HG03378 (cell line): ENCODE results near the gene MGLL.
"Not testable (repeated sequence)": the region's sequence is repeated elsewhere in the genome, so short reads cannot be mapped to it uniquely, and the experiment has no call there.

Experiments
- ATAC-seq: cut with Tn5 transposase; IDR thresholded peaks from one replicate; pipeline ENCODE4 v1.9.1; 2021; ENCODE audit warnings: mild to moderate bottlenecking, moderate library complexity; ENCODE audit not compliant: unreplicated experiment

MGLL gene

DNA sequence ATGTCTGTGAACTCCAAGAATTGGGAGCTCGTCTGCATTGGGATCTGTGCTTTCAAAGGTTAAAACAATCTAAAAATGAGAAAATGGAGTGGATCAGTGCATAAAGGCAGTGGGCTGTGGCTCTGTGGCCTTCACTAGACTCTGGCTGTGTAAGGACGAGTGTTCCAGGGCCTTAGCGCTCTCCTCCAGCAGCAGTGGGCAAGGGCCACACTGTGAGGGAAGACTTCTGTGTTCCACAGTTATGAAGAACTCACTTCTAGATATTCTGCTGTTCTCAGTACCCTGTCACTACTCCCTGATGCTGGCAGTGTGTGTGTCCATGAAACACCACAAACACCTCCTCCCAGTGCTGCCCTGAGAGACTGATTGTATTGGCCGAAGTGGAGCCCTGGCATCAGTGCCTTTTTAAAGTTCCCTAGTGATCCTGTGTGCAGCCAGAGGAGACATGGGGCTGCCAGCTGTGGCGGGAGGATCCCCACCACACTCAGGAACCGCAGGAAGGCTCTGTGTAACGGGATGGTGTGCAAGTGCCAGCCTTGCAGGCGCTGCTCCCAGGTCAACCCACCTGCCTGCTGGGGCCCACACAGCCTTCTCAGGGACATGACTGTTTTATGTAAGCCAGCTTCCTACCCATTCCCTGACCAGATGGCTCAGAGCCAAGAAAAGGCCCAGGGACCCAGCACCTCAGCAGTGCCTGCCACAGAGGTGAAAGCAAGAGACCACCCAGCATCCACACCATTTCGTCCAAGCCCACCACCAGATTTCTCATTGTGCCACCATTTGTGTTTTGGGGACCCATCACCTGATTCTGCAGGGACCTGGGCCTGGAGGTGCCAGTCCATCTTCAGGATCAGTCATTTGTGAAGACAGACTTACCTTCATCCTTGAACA, 109.2 kb downstream of the MGLL start:
- ATAC-seq = no peak

- ATAC-seq = no peak
Observed at GRCh38 chr3:127712461-127712860, 109.9 kb downstream of the MGLL start.

DNA sequence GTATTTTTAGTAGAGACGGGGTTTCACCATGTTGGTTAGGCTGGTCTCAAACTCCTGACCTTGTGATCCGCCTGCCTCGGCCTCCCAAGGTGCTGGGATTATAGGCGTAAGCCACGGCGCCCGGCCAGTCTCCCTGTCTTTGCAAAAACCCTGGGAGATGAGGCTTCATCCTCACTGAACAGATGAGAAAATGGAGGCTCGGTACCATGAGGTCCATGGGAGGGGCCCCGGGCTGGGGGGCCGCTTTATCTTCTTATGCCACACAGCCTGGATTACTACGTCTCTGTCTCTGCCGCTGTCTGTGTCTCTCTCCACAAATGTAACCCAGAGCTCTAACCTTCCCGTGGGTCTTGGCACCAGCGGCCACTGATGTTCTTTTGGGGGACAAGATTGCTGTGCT, 110.4 kb downstream of the MGLL start:
- ATAC-seq = no peak

DNA sequence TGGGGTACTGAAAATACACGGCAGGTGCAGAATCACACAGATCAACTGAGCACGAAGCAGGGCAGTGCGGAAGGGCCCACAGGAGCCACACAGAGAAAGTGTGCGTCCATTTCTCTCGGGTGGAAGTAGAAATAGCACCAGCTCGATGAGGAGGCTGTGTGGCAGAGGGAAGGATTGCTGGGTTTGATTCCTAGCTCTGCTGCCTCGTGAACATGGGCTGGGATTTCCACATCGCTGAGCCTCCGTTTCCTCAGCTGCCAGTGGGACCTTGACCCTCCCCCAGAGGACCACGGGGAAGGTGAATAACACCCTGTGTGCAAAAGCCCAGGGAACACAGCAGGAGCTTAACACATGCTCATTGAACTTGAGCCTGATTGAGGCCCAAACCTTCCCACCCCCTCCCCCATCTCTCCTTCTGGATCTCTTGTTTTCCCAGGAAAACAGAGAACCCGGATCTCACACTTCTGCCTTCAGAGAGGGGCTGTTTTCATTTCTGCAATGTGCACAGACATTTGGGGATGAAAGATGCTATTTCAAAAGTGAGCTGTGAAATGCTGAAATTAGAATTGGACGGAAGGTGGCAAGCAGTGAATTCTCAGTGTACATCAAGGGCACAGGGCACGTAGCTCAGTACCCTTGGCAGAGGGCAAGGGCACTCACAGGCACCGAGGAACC, 111.2 kb downstream of the MGLL start:
- ATAC-seq = no peak

DNA sequence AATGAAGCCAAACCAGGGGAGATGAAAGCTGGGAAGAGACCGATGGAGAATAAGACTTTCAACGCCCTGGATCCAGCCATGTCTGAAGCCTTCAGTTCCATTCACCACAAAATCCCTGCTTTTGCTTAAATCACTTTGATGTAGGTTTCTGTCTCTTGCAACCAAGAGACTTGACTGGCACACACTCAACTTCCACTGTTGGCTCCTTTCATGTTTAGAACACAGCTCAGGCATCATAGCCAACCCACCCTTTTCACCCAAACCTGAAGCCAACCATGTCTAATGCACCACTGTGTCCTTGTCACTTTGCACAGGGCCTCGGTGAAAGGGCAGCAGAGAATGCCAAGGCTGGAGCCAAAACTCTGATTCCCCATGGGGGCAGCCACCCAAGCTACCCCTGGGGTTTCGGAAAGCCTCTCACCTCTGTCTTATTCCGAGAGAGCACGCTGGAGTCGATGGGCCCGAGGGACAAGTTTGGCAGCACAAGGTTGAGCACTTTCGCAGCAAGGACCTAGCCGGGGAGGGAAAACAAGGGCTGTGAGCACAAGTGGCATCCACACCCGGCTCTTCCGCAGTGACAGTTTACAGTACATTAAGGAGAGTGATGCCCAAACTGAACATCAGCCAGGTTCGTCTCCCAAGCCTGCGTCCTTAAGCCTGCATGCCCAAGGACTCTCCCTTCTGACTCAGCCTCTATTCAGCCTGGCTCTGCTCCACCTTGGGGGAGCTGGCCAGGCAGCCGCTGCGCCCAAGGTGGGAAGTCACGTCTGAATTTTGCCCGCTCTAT, 112.0 kb downstream of the MGLL start:
- no peak for ATAC-seq

DNA sequence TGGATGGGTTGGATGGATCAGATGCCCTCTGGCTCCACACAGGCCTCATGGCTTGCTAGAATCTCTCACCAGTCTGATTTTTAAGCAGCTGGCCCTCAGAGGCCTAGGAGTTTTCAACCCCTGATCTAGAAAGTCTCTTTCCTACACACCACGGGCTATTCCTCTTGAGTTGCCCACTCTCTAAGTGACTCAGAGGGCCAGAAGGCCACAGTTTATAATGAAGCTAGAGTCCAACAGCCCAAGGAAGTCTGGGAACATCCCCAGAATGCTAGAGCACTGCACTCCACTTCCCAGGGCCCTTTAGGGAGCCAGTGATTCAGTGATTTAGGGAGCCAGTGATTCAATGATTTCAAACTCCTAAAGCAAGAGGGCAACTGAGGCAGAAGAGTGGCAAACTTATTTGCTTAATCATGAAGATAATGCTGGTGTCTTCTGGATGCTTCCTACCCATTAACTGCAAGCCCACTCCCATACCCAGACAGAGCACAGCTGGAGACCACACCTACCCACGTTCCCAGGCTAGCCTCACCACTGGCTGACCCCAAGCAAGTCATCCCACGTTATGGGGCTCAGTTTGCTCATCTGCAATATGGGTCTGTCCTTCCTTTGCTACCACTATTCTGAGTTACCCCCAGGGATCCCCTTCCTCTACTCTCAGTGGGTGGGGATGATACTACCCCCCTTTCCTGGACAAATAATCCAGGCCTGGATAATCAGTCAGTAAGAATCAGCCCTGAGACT, 112.8 kb downstream of the MGLL start:
- ATAC-seq = no peak

- ATAC-seq = no peak
Observed at GRCh38 chr3:127708837-127709236, 113.5 kb downstream of the MGLL start.

GRCh38 chr3:127707851-127708411, 114.4 kb downstream of the MGLL start:
- no peak for ATAC-seq

DNA sequence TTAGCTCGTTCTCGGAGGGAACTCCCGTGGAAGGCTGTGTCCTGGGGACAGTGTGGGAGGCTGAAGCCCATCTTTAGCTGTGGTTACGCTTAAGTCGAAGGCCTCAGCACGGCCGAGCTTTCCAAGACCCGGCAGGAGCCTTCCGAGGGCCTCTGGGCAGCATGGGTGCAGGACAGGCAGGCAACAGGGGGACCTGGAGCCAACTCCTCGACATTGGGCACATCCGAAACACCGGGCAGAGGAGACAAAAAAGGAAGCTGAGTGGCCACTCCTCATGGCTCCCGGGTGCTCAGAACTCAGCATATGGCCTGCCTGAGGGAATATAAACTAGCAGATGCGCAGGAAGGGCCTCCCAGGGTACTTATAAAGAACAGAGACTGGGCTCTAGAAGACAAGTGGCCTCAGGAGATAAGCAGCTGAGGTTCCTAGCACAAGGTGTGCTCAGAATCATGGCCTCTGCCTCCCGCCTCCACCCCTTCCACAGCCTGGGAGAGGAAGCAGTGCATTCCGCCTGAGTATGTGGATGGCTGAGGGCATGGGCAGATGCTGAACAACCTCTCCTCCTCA, 115.4 kb downstream of the MGLL start:
- no peak for ATAC-seq

- ATAC-seq = no peak
Observed at GRCh38 chr3:127706312-127706711, 116.0 kb downstream of the MGLL start.

DNA sequence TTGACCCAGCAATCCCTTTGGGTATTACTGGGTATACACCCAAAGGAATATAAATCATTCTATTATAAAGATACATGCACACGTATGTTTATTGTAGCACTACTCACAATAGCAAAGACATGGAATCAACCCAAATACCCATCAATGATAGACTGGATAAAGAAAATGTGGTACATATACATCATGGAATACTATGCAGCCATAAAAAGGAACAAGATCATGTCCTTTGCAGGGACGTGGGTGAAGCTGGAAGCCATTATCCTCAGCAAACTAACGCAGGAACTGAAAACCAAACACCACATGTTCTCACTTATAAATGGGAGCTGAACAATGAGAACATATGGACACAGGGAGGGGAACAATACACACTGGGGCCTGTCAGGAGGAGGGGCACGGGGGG, 117.5 kb downstream of the MGLL start:
- ATAC-seq = not testable (repeated sequence)

DNA sequence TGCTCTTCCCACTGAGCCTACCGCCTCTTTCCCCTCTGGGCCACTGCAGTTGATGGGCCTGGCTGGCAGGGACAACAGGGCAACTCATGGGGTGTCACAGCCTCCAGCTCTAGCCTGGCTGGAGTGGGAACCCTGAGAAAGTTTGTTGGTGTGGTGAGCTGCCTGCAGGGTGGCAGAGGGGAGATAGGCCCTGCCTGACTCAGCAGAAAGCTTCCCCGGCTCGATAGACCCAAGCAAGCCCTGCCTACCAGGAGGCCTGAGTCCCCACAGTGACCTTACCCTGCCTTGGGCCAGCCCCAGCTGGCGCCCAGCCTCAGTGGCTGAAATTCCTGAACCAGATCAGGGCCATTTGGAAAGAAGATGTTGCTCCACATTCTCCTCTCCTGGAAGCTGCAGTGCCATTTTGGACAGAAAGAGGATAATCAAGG, 120.2 kb downstream of the MGLL start:
- ATAC-seq = no peak

DNA sequence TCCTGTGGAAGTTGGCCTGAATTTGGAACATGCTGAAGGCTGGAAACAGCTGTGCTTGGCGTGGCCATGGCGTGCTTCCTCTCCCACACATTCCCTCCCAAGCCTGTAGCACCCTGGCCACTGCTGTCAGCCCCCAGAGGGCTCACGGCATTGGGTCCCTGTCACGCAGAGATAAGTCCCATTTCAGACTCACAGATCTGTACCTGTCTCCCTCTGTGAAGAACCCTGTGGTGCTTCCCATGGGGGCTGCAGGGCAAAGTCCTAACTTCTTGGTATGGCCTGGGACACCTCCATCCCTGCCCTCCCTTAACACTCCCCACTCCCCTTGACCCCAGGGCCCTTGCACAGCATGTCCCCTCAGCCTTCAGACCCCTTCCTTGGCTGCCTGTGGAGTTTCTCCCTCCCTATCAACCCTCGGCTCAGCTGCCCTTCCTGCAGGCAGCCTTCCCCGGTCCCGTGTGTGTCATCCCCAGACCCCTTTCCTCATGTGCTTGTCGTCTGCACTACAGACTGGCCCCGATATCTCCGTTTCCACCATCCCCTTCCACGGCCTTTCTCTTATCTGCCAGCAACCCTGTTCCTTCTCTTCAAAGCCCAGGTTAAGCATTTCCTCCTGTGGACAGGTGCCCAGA, 120.9 kb downstream of the MGLL start:
- no peak for ATAC-seq

DNA sequence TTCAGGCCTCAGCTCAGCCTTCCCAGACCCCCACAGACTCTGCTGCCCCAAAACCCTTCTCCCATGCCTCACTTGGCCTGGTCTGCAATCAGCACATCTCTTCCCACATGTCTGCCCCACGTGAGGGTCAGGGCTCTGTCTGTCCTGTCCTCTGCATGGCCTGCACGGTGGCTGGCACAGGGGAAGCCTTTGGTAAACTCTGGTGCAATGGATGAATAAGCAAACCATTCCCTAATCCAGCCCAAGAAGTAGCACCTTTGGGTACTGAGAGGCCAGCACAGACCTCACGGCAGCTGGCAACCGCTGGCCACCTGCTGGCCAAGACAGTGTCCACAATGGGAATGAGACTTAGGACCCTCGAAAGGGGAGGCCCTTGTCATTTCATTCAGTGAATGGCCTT, 121.9 kb downstream of the MGLL start:
- no peak for ATAC-seq

DNA sequence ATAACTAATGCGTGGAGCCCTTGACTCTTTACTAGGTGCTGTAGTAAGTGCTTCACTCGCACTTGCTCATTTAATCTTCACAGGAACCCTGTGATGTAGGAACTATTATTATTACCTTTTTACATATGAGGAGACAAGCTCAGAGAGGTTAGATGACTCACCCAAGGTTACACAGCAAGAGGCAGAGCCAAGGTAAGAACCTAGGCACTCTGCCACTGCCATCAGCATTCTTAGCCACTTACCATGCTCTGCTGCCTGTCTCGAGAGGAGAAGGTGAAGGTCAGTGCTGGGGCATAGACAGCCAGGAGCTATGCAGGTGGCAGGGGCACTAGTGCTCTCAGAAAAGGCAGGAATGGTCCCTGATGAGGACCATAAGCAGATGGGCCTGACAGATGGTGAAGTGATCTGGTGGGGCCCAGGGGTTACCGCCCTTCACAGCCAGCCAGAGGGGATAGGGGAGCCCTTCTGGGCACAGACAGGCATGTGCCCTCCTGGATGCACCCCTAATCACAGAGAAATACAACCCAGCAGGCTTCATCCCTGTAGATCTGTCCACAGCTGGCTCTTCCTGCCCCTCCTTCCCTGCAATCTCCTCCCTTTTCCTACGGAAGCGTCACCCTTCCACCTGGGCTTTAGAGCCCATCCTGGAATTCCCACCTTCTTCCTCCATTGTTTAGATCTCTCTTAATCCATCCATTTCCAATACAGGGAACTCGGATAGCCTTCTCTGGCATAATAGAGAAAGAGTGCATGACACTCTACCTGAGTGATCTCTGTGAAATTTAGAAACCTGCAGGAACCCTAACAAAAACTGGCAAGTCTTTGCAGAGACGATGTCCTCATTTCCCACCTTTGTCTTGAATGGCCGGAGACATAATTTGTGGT, 122.7 kb downstream of the MGLL start:
- ATAC-seq = no peak

- no peak for ATAC-seq
Observed at GRCh38 chr3:127698691-127699415, 123.5 kb downstream of the MGLL start.

GRCh38 chr3:127698286-127698685, 124.0 kb downstream of the MGLL start:
- no peak for ATAC-seq
